SK-N-SH treated with all-trans-retinoic acid at 6 μM for 48 hours (cell line): Measurements from ENCODE around the gene DCTN2.

ENCODE experiments used
- ATAC-seq: fragments of 200-7000 bp; cut with Tn5 transposase; 3 replicates; pipeline ENCODE4 v1.9.1; 2020; ENCODE audit warnings: mild to moderate bottlenecking, moderate library complexity
- ARNTL ChIP-seq: fragments of 450-650 bp; formaldehyde crosslinking; IDR thresholded peaks from 2 replicates; pipeline ENCODE4 v1.5.0; 2020; ENCODE audit warnings: low read depth, mild to moderate bottlenecking, moderate library complexity, borderline replicate concordance
- BACH2 ChIP-seq: fragments of 250-450 bp; sonication (Bioruptor Pico); IDR thresholded peaks from 2 replicates; pipeline ENCODE4 v1.9.0; 2021; ENCODE audit warnings: mild to moderate bottlenecking, borderline replicate concordance
- CREB5 ChIP-seq: fragments of 250-450 bp; sonication (Bioruptor Pico); IDR thresholded peaks from 2 replicates; pipeline ENCODE4 v1.5.1; 2020; ENCODE audit warnings: low read depth, mild to moderate bottlenecking, moderate library complexity
- CSDC2 ChIP-seq: fragments of 250-450 bp; sonication (Bioruptor Pico); IDR thresholded peaks from 2 replicates; pipeline ENCODE4 v1.5.0; 2020; ENCODE audit warnings: mild to moderate bottlenecking, moderate library complexity
- CSRNP3 ChIP-seq: fragments of 250-450 bp; sonication (Bioruptor Pico); IDR thresholded peaks from 2 replicates; pipeline ENCODE4 v1.5.1; 2021; ENCODE audit warnings: mild to moderate bottlenecking, moderate library complexity
- GLIS3 ChIP-seq: fragments of 250-450 bp; sonication (Bioruptor Pico); IDR thresholded peaks from 2 replicates; pipeline ENCODE4 v1.5.0; 2020; ENCODE audit warnings: mild to moderate bottlenecking, moderate library complexity
- ISL1 ChIP-seq: fragments of 250-450 bp; sonication (Bioruptor Pico); IDR thresholded peaks from 2 replicates; pipeline ENCODE4 v2.1.2; 2022; ENCODE audit warnings: mild to moderate bottlenecking, moderate library complexity
- OSR1 ChIP-seq: fragments of 250-450 bp; sonication (Bioruptor Pico); IDR thresholded peaks from 2 replicates; pipeline ENCODE4 v1.8.0; 2022; ENCODE audit warnings: moderate library complexity, mild to moderate bottlenecking, inconsistent platforms
- PATZ1 ChIP-seq: fragments of 250-450 bp; sonication (Bioruptor Pico); IDR thresholded peaks from 2 replicates; pipeline ENCODE4 v1.8.0; 2020; ENCODE audit warnings: mild to moderate bottlenecking, moderate library complexity, borderline replicate concordance
- POU6F1 ChIP-seq: fragments of 250-450 bp; sonication (Bioruptor Pico); IDR thresholded peaks from 2 replicates; pipeline ENCODE4 v1.8.0; 2021; ENCODE audit warnings: low read depth, mild to moderate bottlenecking, moderate library complexity, borderline replicate concordance
- PPARA ChIP-seq: fragments of 250-450 bp; sonication (Bioruptor Pico); IDR thresholded peaks from 2 replicates; pipeline ENCODE4 v1.5.0; 2020; ENCODE audit warnings: mild to moderate bottlenecking, borderline replicate concordance
- RARB ChIP-seq: fragments of 250-450 bp; sonication (Bioruptor Pico); IDR thresholded peaks from 2 replicates; pipeline ENCODE4 v1.8.0; 2021; ENCODE audit warnings: mild to moderate bottlenecking, moderate library complexity
- SNAI2 ChIP-seq: fragments of 250-450 bp; sonication (Bioruptor Pico); IDR thresholded peaks from 2 replicates; pipeline ENCODE4 v1.5.0; 2020; ENCODE audit warnings: mild to moderate bottlenecking, moderate library complexity
- TOX ChIP-seq: fragments of 250-450 bp; sonication (Bioruptor Pico); IDR thresholded peaks from 2 replicates; pipeline ENCODE4 v1.8.0; 2021; ENCODE audit warnings: mild to moderate bottlenecking, moderate library complexity, borderline replicate concordance
- TSHZ2 ChIP-seq: fragments of 250-450 bp; sonication (Bioruptor Pico); IDR thresholded peaks from 2 replicates; pipeline ENCODE4 v1.5.0; 2020; ENCODE audit warnings: mild to moderate bottlenecking, moderate library complexity
- ZC3H10 ChIP-seq: fragments of 250-450 bp; sonication (Bioruptor Pico); IDR thresholded peaks from 2 replicates; pipeline ENCODE4 v1.5.1; 2021; ENCODE audit warnings: mild to moderate bottlenecking, moderate library complexity
- ZFP3 ChIP-seq: fragments of 250-450 bp; sonication (Bioruptor Pico); IDR thresholded peaks from 2 replicates; pipeline ENCODE4 v1.5.0; 2020; ENCODE audit warnings: mild to moderate bottlenecking, moderate library complexity
- ZFP30 ChIP-seq: fragments of 450-650 bp; formaldehyde crosslinking; IDR thresholded peaks from 2 replicates; pipeline ENCODE4 v1.5.0; 2022; ENCODE audit warnings: mild to moderate bottlenecking, moderate library complexity
- ZNF565 ChIP-seq: fragments of 450-650 bp; formaldehyde crosslinking; conservative IDR thresholded peaks from 2 replicates; pipeline ENCODE4 v1.5.0; 2020; ENCODE audit warnings: low read depth, mild to moderate bottlenecking, moderate library complexity

The DCTN2 gene

GRCh38 chr12:57490126-57490525 lies 56.9 kb downstream of the DCTN2 start:
- ATAC-seq, result no peak

GRCh38 chr12:57489157-57489641 lies 57.8 kb downstream of the DCTN2 start:
- ATAC-seq, result no peak
- TF ChIP-seq CSDC2 (CRISPR knock-in tag), result no peak
- TF ChIP-seq TSHZ2 (CRISPR knock-in tag), result no peak
- TF ChIP-seq CSRNP3 (CRISPR knock-in tag), result no peak
- no peak for TF ChIP-seq ARNTL
- no peak for TF ChIP-seq ZFP30 (CRISPR knock-in tag)
- no peak for TF ChIP-seq PPARA
- no peak for TF ChIP-seq ZFP3
- no peak for TF ChIP-seq SNAI2 (CRISPR knock-in tag)
- TF ChIP-seq CREB5 (CRISPR knock-in tag), result no peak
- no peak for TF ChIP-seq POU6F1 (CRISPR knock-in tag)
- TF ChIP-seq OSR1 (CRISPR knock-in tag), result no peak

More at GRCh38 chr12:57490126-57490525, 56.9 kb downstream of the DCTN2 start:
- TF ChIP-seq BACH2 (CRISPR knock-in tag) (no peak), OSR1 (CRISPR knock-in tag) (no peak), CSDC2 (CRISPR knock-in tag) (no peak), ISL1 (CRISPR knock-in tag) (no peak), RARB (CRISPR knock-in tag) (no peak), CREB5 (CRISPR knock-in tag) (no peak), TOX (CRISPR knock-in tag) (no peak), ZNF565 (no peak), ZFP3 (no peak), ZC3H10 (CRISPR knock-in tag) (no peak), POU6F1 (CRISPR knock-in tag) (no peak), GLIS3 (CRISPR knock-in tag) (no peak), CSRNP3 (CRISPR knock-in tag) (no peak), PATZ1 (CRISPR knock-in tag) (no peak), ARNTL (no peak), SNAI2 (CRISPR knock-in tag) (no peak), ZFP30 (CRISPR knock-in tag) (no peak)
